Measurements from ENCODE around the gene PCSK5. TPM values are rescaled to one million over a fixed set of nuclear protein-coding genes. Genes with fewer than 3 reads are reported as not detected.

The PCSK5 gene
- total and polyA plus RNA-seq, 2 donors (not counting 1 experiment from before 2014, with no cell fraction given) = 0.09 TPM; not detected in 1

DNA sequence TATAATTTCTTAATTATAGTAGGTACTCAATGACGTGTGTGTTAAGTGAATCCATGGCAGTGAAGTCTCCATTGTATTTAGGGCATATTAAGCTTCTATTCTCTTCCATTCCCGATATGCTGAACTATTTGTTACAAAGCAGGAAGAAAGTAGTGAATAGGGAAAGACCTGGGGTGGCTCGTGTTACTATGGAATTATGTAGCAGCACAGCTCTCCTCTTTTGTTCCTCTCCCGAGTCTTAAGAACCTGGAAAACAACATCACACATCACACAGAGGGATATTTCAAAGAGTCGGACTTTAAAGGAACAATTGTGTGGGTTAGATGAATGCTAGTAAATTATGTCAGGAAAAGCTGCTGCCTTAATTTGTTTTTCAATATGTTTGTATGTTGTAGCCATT is 131.8 kb downstream of the PCSK5 start:
- H3K4me2 ChIP-seq (replicated peaks; ENCODE audit: low read depth, low read length, poor library complexity, severe bottlenecking) = no peak overlapping the region
- WGBS (ENCODE audit: insufficient coverage) = no CpG with 5 or more reads among the region's 5 CpGs
- Mint-ChIP-seq H3K27ac (no peak overlapping the region), H3K9me3 (ENCODE audit: insufficient read depth) (peaks cover 2% of the 10 kb centered on the region), H3K27me3 (no peaks in the 10 kb centered on the region), H3K4me3 (no peak overlapping the region), H3K4me1 (no peaks in the 10 kb centered on the region)
- no peak for ATAC-seq (ENCODE audit: low read depth)
- no peak overlapping the region for H3K9ac ChIP-seq (ENCODE audit: low read length)
- DNase-seq = no peak
- no peak overlapping the region for H3K4me3 ChIP-seq (ENCODE audit: control extremely low read depth in 1 of 5, extremely low read depth in 1 of 5, insufficient read depth in 1 of 5, low read depth in 2 of 5, low read length in 4 of 5)
- H3K9me3 ChIP-seq (ENCODE audit: control extremely low read depth in 1 of 3, control insufficient read depth in 2 of 3, insufficient read depth in 1 of 3, low read length in 2 of 3) = no peaks in the 10 kb centered on the region
- no peaks in the 10 kb centered on the region for H3K79me2 ChIP-seq (ENCODE audit: control insufficient read depth, insufficient read depth, low read length)
- intact Hi-C loops (cut with micrococcal nuclease) = no loop called here
- H3K36me3 ChIP-seq (replicated peaks in 1 of 2; ENCODE audit: control extremely low read depth in 1 of 2, control insufficient read depth in 1 of 2, extremely low read depth in 1 of 2, insufficient read depth in 2 of 2, low read length in 1 of 2) = no peaks in the 10 kb centered on the region
- TF ChIP-seq EZH2 (IDR thresholded peaks at IDR 0.05; ENCODE audit: borderline replicate concordance, insufficient read depth, low read depth, low read length, poor library complexity, severe bottlenecking) = no peak
- TF ChIP-seq, protein P1, sequence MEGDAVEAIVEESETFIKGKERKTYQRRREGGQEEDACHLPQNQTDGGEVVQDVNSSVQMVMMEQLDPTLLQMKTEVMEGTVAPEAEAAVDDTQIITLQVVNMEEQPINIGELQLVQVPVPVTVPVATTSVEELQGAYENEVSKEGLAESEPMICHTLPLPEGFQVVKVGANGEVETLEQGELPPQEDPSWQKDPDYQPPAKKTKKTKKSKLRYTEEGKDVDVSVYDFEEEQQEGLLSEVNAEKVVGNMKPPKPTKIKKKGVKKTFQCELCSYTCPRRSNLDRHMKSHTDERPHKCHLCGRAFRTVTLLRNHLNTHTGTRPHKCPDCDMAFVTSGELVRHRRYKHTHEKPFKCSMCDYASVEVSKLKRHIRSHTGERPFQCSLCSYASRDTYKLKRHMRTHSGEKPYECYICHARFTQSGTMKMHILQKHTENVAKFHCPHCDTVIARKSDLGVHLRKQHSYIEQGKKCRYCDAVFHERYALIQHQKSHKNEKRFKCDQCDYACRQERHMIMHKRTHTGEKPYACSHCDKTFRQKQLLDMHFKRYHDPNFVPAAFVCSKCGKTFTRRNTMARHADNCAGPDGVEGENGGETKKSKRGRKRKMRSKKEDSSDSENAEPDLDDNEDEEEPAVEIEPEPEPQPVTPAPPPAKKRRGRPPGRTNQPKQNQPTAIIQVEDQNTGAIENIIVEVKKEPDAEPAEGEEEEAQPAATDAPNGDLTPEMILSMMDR (IDR thresholded peaks at IDR 0.05) = no peak
- no peaks in the 10 kb centered on the region for H4K20me1 ChIP-seq (ENCODE audit: control insufficient read depth, insufficient read depth, low read length, poor library complexity, severe bottlenecking)
- no peak overlapping the region for H3K27ac ChIP-seq (ENCODE audit: low read length in 2 of 2)
- POLR2A ChIA-PET = no interaction called here
- H2AFZ ChIP-seq (ENCODE audit: insufficient read depth, low read depth, low read length, poor library complexity, severe bottlenecking) = no peak overlapping the region
- no peaks in the 10 kb centered on the region for H3K27me3 ChIP-seq (replicated peaks in 1 of 4; ENCODE audit: control extremely low read depth in 1 of 4, control insufficient read depth in 3 of 4, insufficient read depth in 4 of 4, low read length in 3 of 4)
- CTCF ChIA-PET = no interaction called here
- no peaks in the 10 kb centered on the region for H3K4me1 ChIP-seq (ENCODE audit: control insufficient read depth in 2 of 2, insufficient read depth in 2 of 2, low read length in 2 of 2)

GRCh38 chr9:76023715-76024195 is 133.3 kb downstream of the PCSK5 start:
- H3K4me3 Mint-ChIP-seq = no peak overlapping the region
- CTCF ChIA-PET = no interaction called here
- Histone ChIP-seq H3K27me3 (replicated peaks in 1 of 4; ENCODE audit: control extremely low read depth in 1 of 4, control insufficient read depth in 3 of 4, insufficient read depth in 4 of 4, low read length in 3 of 4) (no peaks in the 10 kb centered on the region), H3K9ac (ENCODE audit: low read length) (no peak overlapping the region), H3K9me3 (ENCODE audit: control extremely low read depth in 1 of 3, control insufficient read depth in 2 of 3, insufficient read depth in 1 of 3, low read length in 2 of 3) (no peaks in the 10 kb centered on the region), H2AFZ (ENCODE audit: insufficient read depth, low read depth, low read length, poor library complexity, severe bottlenecking) (no peak overlapping the region), H3K36me3 (replicated peaks in 1 of 2; ENCODE audit: control extremely low read depth in 1 of 2, control insufficient read depth in 1 of 2, extremely low read depth in 1 of 2, insufficient read depth in 2 of 2, low read length in 1 of 2) (no peaks in the 10 kb centered on the region), H3K4me1 (ENCODE audit: control insufficient read depth in 2 of 2, insufficient read depth in 2 of 2, low read length in 2 of 2) (no peaks in the 10 kb centered on the region), H3K27ac (ENCODE audit: low read length in 2 of 2) (no peak overlapping the region), H3K79me2 (ENCODE audit: control insufficient read depth, insufficient read depth, low read length) (no peaks in the 10 kb centered on the region), H4K20me1 (ENCODE audit: control insufficient read depth, insufficient read depth, low read length, poor library complexity, severe bottlenecking) (no peaks in the 10 kb centered on the region), H3K4me2 (replicated peaks; ENCODE audit: low read depth, low read length, poor library complexity, severe bottlenecking) (no peak overlapping the region), H3K4me3 (ENCODE audit: control extremely low read depth in 1 of 5, extremely low read depth in 1 of 5, insufficient read depth in 1 of 5, low read depth in 2 of 5, low read length in 4 of 5) (no peak overlapping the region)
- ATAC-seq (ENCODE audit: low read depth) (no peak), DNase-seq (no peak)
- H3K9me3 Mint-ChIP-seq (ENCODE audit: insufficient read depth) = peaks cover 2% of the 10 kb centered on the region
- POLR2A ChIA-PET = no interaction called here
- H3K27me3 Mint-ChIP-seq = no peaks in the 10 kb centered on the region
- TF ChIP-seq EZH2 (IDR thresholded peaks at IDR 0.05; ENCODE audit: borderline replicate concordance, insufficient read depth, low read depth, low read length, poor library complexity, severe bottlenecking) = no peak
- TF ChIP-seq, protein P1 (IDR thresholded peaks at IDR 0.05) = no peak
- no peaks in the 10 kb centered on the region for H3K4me1 Mint-ChIP-seq
- WGBS (ENCODE audit: insufficient coverage) = 78% methylated on average over 4 of the region's 7 CpGs
- intact Hi-C loops (cut with micrococcal nuclease) = no loop called here
- H3K27ac Mint-ChIP-seq = no peak overlapping the region
